ENCODE results near the gene RPL41.
A peak's percentile ranks its signal among the peaks of the same experiment; 100 is the strongest.
"Not testable (repeated sequence)": the region's sequence is repeated elsewhere in the genome, so short reads cannot be mapped to it uniquely, and the experiment has no call there.

Gene RPL41

GRCh38 chr12:56116267-56117081 is at the start of gene RPL41:
Gene RPL41 (plus strand): TSS chr12:56116633.
- DNase-seq = peak; percentile 92 to 96

GRCh38 chr12:56071648-56072047 is 44.8 kb upstream of the RPL41 start:
- DNase-seq = no peak

DNA sequence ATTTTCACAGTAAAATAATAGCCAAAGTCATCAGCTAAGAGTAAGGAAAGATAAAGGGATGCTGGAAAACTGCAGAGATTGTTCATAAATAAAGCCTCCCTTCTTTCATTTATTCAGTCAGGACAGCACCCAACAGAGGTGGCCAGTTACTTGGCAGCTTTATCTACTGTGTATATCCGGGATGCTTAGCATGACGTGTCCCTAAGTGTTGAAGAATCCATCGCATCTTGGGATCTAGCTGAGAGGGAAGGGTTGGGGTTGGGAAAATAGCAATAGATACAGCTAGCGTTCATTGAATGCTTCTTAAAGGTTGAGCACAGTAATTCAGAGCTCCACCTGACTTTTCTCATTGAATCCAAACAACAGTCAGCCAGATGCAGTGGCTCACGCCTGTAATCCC is 42.0 kb upstream of the RPL41 start:
- no peak for DNase-seq

DNA sequence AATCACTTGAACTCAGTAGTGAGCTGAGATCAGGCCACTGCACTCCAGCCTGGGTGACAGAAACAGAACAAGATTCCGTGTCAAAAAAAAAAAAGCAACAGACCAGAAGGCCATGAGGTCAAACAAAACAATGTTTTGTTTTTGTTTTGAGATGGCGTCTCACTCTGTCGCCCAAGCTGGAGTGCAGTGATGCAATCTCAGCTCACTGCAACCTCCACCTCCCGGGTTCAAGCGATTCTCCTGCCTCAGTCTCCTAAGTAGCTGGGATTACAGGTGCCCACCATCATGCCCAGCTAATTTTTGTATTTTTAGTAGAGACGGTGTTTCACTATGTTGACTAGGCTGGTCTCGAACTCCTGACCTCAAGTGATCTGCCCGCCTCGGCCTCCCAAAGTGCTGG is 38.5 kb upstream of the RPL41 start:
- not testable (repeated sequence) for DNase-seq

DNA sequence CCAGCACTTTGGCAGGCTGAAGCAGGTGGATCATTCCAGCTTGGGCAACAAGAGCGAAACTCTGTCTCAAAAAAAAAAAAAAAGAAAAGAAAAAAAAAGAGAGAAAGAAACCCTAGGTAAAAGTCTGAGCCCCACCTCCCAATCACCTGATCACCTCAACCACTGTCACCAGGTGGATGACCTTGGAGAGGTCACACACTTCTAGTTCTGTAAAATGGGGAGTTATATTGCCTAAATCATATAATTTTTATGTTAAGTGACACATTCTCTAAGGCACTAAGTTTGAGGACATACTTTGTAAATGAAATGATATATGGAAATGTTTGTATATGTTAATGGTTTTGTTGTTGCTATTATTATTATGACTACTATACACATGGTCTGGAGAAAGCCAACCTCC is 38.0 kb upstream of the RPL41 start:
- DNase-seq = no peak

GRCh38 chr12:56078931-56079722 is 37.3 kb upstream of the RPL41 start:
- peak; percentile 47 to 53 for DNase-seq

GRCh38 chr12:56079723-56080555 is 36.5 kb upstream of the RPL41 start, which contains the start of gene ERBB3:
Gene ERBB3 (plus strand): TSS chr12:56080165. CDS start chr12:56080301, 136 bp downstream.
- peak; percentile 50 to 68 for DNase-seq

DNA sequence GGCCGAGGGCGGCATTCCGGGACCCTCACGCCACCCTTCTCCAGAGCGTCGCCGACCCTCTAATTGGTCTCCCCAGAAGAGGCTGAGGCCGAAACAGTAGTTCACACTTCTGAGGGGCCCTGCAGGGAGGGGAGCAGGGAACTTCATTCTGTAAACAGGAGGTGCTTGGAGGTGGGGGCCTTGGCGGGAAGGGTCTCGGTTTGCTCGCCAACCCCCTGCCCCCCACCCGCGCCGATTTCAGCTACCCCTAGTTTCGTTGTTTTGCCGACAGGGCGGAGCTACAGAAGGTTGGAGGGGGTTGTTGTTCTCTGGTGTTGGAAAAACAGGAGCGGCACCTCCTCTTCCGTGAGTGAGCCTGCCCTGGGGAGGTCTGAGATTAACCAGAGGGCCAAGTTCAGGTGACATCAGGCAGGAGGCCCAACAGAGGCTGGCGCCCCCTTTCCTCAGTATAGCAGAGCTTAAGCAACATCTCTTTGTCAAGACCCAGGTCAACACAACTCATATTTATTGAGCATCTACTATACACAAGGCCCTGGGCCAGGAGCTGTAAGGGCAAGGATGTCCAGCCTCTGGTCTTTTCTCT is 35.8 kb upstream of the RPL41 start:
- DNase-seq = no peak

GRCh38 chr12:56081393-56082347 is 34.8 kb upstream of the RPL41 start:
- DNase-seq = no peak

DNA sequence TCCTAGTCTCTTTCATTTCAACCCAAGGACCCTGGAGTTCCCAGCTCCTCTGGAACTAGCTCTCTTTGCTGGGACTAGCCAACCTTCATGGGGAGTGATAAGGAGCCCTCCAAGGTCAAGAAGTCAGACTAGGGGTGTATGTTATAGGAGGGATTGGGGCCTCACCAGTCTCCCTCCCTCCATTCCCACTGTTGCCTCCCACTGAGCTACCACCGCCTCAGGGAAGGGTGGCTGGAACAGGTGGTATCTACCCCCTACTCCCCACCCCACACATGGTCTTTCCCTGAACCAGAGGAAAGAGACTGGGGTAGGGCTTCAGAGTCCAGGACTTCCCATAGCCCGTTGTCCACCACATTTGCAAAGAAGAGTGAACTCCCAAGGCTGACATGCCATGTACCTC is 34.1 kb upstream of the RPL41 start:
- no peak for DNase-seq

GRCh38 chr12:56082967-56083366 is 33.5 kb upstream of the RPL41 start:
- DNase-seq = no peak

DNA sequence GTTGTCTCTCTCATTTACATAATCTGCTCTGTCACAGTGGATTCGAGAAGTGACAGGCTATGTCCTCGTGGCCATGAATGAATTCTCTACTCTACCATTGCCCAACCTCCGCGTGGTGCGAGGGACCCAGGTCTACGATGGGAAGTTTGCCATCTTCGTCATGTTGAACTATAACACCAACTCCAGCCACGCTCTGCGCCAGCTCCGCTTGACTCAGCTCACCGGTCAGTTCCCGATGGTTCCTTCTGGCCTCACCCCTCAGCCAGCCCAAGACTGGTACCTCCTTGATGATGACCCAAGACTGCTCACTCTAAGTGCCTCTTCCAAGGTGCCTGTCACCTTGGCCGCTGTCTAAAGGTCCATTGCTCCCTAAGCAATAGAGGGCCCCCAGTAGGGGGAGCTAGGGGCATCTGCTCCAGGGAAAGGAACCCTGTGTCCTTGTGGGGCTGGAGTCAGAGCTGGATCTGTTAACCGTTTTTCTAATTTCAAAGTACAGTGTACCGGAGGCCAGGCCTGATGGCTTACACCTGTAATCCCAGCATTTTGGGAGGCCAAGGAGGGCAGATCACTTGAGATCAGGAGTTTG is 31.4 kb upstream of the RPL41 start:
- DNase-seq = peak; percentile 8 to 28

GRCh38 chr12:56086096-56086495 is 30.3 kb upstream of the RPL41 start:
- DNase-seq = no peak

DNA sequence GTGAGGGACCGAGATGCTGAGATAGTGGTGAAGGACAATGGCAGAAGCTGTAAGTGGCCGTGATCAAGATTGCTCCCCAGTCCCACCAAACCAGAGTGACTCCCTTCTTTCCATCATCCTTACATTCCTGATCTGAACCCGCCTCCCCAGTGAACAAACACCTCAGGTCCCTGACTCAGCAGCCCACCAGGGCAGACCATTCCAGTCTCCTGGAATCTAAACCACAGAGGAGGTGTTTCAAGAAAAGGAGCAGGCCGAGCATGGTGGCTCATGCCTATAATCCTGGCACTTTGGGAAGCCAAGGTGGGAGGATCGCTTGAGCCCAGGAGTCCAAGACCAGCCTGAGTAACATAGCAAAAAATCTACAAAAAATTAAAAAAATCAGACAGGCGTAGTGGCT is 29.8 kb upstream of the RPL41 start:
- no peak for DNase-seq

DNA sequence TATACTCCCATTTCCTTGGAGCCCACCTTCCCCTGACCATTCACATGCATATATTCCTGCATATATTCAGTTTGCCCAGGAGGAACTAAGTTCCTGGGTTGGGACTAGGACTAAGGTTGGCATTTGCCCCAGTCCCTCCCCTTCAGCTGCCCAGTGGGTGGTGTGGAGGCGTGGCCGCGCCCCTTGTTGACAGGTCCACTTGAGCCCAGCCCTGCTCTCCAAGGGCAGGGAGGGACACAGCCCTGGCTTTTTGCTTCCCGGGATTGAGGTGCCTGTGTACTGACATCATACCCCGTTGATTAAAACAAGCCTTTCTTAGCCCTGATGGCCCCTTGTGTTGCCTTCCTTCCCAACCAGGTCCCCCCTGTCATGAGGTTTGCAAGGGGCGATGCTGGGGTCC is 29.2 kb upstream of the RPL41 start:
- DNase-seq = no peak

- DNase-seq = no peak
Observed at GRCh38 chr12:56097738-56098137, 18.7 kb upstream of the RPL41 start.

DNA sequence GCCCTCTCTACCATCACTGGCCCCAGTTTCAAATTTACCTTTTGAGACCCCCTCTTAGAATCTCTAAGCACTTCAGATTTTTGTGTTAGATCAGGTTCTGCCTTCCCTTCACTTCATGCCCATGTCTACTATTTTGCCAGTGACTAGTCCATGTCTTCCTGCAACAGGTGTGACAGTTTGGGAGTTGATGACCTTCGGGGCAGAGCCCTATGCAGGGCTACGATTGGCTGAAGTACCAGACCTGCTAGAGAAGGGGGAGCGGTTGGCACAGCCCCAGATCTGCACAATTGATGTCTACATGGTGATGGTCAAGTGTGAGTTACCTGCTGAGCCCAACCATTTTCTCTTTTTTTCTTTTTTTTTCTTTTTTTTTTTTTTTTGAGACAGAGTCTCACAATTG is 17.8 kb upstream of the RPL41 start:
- no peak for DNase-seq

DNA sequence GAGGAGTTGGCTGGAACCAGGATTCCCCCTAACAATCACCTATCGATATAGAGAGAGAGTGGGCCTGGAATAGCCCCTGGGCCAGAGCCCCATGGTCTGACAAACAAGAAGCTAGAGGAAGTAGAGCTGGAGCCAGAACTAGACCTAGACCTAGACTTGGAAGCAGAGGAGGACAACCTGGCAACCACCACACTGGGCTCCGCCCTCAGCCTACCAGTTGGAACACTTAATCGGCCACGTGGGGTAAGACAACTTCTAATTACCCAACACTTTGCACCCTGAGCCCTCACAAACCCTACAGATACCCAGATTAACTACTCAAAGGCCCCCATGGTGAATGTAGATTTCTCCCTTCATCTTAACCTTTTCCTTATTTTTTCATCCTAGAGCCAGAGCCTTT is 16.6 kb upstream of the RPL41 start:
- no peak for DNase-seq

- DNase-seq = no peak
Observed at GRCh38 chr12:56101045-56101444, 15.4 kb upstream of the RPL41 start.

GRCh38 chr12:56102683-56103065 is 13.8 kb upstream of the RPL41 start:
- DNase-seq = no peak

- DNase-seq = peak in 1 of 2 donors; percentile 48
Observed at GRCh38 chr12:56103066-56103711, 13.2 kb upstream of the RPL41 start.
